Measurements from ENCODE around the gene KMT5C.

Gene KMT5C

DNA sequence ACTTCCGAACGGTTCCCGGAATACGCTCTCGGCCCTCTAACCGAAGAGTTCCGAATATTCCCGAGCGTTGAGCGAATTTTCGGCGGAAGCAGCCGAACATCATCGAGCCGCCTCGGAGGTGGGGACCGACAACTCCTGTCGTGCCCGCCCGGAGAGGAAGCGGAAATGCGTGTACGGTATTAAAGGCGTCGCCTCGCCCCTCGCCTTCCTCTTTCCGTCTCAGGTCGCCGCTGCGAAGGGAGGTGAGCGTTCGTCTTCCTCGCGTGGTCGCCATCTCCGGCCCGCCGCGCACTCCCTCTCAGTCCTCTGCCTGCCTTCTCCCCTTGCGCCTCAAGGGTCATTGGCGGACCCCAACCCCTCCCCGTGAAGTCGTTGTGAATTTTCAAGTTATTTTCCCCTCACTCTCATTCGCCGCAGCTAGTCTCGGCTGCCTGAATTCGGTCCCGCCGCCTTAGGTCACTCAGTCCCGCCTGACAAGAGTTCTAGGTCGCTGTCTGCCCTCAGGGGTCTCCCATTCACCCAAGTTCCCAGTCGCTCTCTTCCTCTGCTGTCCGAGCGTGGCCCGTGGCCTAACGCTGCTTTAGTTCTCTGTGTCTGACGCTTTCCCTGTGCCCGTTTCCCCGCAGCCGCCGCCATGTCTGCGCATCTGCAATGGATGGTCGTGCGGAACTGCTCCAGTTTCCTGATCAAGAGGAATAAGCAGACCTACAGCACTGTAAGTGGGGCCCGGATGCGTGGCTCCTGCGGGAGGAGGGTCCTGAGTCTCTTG, 46.2 kb downstream of the KMT5C start, which contains the start of gene RPL28:
Gene RPL28 (plus strand): TSS at position 209 of the 769 bp plus-strand sequence. CDS start 426 bp downstream, at position 635.
- peak; percentile 97 to 98 for DNase-seq (ENCODE audit: low read depth in 2 of 2)

DNA sequence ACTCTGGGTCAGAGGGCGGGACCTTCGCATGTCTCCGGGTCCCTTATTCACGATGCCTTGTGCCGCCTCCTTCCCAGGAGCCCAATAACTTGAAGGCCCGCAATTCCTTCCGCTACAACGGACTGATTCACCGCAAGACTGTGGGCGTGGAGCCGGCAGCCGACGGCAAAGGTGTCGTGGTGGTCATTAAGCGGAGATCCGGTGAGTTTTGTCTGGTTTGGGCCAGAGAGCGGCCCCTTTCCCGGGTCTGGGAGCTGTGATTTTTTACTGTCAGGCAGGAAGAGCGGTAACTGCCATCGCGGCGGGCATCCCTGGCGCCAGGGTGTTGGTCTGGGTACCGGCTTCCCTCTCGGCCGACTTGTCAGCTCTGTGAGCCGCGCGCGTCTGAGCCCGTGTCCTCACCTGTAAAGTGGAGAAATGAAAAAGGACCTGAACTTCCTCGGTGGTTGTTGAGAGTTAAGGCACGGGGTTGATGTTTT, 46.9 kb downstream of the KMT5C start:
- no peak for DNase-seq (ENCODE audit: low read depth in 2 of 2)

DNA sequence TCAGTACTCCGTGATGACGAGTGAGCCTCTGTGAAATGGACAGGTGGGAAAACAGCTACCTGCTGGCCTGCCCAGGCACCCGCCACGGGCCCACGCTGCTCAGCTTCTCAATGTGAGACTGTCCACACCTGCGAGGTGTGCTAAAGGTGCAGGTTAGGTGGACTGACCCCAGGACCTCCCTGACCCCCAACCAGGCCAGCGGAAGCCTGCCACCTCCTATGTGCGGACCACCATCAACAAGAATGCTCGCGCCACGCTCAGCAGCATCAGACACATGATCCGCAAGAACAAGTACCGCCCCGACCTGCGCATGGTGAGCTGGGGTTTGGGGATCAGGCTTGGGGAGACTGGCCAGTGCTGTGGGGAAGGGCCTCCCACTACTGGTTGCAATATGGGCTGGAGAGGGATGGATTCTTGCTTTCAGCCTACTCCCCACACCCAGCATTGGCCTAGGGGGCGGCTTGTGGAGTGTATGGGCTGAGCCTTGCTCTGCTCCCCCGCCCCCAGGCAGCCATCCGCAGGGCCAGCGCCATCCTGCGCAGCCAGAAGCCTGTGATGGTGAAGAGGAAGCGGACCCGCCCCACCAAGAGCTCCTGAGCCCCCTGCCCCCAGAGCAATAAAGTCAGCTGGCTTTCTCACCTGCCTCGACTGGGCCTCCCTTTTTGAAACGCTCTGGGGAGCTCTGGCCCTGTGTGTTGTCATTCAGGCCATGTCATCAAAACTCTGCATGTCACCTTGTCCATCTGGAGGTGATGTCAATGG, 48.2 kb downstream of the KMT5C start:
- DNase-seq (ENCODE audit: low read depth in 2 of 2) = no peak

DNA sequence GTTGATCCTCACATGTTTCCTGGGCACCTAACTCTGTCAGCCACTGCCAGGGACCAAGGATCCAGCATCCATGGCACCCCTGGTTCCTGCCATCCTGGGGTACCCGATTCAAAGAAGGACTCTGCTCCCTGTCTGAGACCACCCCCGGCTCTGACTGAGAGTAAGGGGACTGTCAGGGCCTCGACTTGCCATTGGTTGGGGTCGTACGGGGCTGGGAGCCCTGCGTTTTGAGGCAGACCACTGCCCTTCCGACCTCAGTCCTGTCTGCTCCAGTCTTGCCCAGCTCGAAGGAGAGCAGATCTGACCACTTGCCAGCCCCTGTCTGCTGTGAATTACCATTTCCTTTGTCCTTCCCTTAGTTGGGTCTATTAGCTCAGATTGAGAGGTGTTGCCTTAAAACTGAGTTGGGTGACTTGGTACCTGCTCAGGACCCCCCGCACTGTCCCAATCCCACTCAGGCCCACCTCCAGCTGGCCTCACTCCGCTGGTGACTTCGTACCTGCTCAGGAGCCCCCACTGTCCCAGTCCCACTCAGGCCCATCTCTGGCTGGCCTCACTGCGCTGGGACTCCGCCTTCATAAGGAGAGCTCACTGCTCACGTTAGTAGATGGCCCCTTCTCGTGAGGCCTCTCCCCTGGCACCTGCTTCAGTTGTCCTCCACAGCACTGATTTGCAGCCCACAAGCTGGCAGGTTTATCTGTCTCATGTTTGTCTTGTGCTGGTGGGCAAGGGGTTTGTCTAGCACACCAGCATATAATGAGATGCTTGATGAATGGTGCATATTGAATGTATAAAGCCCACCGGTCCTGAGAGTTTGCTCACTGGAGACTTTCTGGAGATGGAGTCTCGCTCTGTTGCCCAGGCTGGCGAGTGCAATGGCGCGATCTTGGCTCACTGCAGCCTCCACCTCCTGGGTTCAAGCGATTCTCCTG, 50.0 kb downstream of the KMT5C start:
- DNase-seq (ENCODE audit: low read depth in 2 of 2) = no peak

GRCh38 chr19:55390461-55390880, 50.8 kb downstream of the KMT5C start:
- no peak for DNase-seq (ENCODE audit: low read depth in 2 of 2)

- DNase-seq (ENCODE audit: low read depth in 2 of 2) = no peak
Observed at GRCh38 chr19:55391191-55391670, 51.6 kb downstream of the KMT5C start.

- no peak for DNase-seq (ENCODE audit: low read depth in 2 of 2)
Observed at GRCh38 chr19:55391702-55392615, 52.3 kb downstream of the KMT5C start.

DNA sequence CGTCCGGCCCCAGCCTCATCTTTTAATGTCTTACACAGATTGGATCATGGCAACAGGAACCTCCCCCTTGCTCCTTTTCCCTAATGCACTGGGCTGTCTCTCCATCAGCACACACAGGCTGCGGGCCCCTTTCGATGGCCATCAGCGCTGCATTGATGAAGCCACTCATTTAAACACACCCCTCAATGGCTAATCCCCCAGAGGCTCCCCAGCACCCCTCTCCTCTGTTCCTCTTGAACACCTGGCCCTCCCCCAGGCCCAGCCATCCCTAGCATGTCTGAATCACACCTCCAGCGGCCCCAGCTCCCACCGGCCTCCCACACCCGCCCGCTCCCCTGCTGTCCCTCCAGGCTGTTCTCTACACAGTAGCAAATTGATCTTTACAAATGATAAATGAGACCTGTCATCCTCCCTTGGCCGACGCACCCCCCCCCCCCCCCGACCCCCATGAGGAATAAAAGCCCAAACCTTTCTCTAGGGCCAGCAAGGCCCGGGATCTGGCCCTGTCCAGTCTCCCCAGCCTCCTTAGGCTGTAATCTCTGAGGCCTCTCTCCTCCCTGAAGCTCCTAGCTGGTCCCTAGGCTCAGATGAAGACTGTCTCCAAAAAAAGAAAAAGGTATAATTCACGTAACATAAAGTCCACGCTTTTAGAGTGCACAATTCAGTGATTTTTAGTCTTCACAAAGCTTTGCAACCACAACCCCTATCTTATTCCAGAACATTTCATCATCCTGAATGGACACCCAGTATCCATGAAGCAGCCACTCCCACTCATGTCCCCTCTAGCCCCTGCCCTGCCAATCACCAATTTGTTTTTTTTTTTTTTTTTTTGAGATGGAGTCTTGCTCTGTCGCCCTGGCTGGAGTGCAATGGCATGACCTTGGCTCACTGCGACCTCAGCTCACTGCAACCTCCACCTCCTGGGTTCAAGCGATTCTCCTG, 53.4 kb downstream of the KMT5C start:
- DNase-seq (ENCODE audit: low read depth in 2 of 2) = no peak
